Kidney epithelial cell (primary cell): ENCODE data around the gene PIEZO1. TPM values are rescaled to one million over a fixed set of nuclear protein-coding genes. Genes with fewer than 3 reads are reported as not detected.
"Not testable (repeated sequence)": the region's sequence is repeated elsewhere in the genome, so short reads cannot be mapped to it uniquely, and the experiment has no call there.

Source experiments
- DNase-seq: peaks from one replicate; pipeline ENCODE4 v3.0.0-alpha.2; 2010; ENCODE audit warnings: low read depth
- H3K27me3 ChIP-seq: 2 replicates; pipeline ENCODE4 v1.6.0; 2011; ENCODE audit warnings: low read length; ENCODE audit not compliant: control insufficient read depth, insufficient read depth
- H3K36me3 ChIP-seq: 2 replicates; pipeline ENCODE4 v1.5.1; 2011; ENCODE audit warnings: low read length; ENCODE audit not compliant: control insufficient read depth, insufficient read depth
- H3K4me3 ChIP-seq: 2 replicates; pipeline ENCODE4 v1.5.1; 2011; ENCODE audit warnings: low read depth, mild to moderate bottlenecking, control low read depth, low read length
- total RNA-seq: library from RNA; depleted of rRNA; stranded (reverse); fragments of >200 nt; gene quantifications from 2 replicates; pipeline ENCODE4 v1.2.3, GENCODE V29; 2015
- TF ChIP-seq, protein P1 (sequence below): IDR thresholded peaks from 2 replicates; pipeline ENCODE4 v1.5.1; 2011; ENCODE audit warnings: mild to moderate bottlenecking, moderate library complexity, low read length, control low read depth, inconsistent platforms; ENCODE audit not compliant: insufficient read depth, poor library complexity, severe bottlenecking

PIEZO1 gene
- total RNA-seq, 1 donor from 2014 or later = 309 TPM

DNA sequence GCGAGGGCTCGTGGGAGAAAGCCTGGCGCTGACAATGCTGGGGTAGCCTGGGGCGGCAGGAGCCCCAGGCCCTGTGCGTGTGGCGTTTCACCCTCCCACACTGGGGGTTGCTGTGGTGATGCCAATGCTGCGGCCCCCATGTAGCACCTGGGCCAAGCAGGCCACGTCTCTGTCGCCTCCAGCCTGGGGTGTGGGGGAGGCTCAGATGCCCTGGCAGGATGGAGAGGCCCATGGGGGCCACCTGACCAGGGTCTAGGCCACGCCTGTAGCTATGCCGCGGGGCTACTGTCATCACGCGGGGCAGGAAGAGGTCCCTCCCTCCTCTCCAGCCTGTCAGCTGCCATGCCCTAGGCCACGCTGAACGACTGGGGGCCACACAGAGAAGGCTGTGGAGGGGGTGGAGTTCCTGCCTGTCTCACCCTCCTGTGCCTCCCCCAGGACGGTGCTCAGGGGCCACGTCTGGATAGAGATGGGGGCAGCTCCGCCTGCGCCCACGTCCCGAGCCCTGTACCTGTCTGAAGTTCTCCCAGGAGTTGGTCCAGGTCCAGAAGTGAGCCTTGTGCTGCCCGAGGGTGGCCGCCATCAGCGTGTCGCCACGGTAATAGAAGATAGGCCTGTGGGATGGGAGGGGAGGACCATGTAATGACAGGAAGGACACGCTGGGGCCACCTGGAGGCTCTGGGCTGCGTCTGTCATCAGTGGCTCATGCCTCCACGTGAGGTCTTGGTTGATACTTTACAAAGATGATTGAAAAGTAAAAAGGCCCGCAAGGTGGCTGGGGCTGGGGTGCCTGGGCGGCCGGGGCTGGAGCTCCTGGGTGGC lies 39.4 kb upstream of the PIEZO1 start:
- DNase-seq = no peak
- TF ChIP-seq, protein P1, sequence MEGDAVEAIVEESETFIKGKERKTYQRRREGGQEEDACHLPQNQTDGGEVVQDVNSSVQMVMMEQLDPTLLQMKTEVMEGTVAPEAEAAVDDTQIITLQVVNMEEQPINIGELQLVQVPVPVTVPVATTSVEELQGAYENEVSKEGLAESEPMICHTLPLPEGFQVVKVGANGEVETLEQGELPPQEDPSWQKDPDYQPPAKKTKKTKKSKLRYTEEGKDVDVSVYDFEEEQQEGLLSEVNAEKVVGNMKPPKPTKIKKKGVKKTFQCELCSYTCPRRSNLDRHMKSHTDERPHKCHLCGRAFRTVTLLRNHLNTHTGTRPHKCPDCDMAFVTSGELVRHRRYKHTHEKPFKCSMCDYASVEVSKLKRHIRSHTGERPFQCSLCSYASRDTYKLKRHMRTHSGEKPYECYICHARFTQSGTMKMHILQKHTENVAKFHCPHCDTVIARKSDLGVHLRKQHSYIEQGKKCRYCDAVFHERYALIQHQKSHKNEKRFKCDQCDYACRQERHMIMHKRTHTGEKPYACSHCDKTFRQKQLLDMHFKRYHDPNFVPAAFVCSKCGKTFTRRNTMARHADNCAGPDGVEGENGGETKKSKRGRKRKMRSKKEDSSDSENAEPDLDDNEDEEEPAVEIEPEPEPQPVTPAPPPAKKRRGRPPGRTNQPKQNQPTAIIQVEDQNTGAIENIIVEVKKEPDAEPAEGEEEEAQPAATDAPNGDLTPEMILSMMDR = no peak
- Histone ChIP-seq H3K4me3 (no peak overlapping the region), H3K36me3 (no peaks in the 10 kb centered on the region), H3K27me3 (no peaks in the 10 kb centered on the region)

DNA sequence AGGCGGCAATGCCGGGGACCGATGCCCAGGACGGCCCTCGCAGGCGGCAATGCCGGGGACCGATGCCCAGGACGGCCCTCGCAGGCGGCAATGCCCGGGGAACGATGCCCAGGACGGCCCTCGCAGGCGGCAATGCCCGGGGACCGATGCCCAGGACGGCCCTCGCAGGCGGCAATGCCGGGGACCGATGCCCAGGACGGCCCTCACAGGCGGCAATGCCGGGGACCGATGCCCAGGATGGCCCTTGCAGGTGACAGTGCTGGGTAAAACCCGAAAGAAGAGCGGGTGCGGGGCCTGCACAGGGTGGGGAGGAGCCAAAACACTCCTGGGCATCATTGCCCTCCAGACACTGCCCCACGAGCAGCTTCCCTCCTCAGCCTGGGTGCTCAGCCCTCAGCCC lies 38.6 kb upstream of the PIEZO1 start:
- not testable (repeated sequence) for H3K36me3 ChIP-seq

DNA sequence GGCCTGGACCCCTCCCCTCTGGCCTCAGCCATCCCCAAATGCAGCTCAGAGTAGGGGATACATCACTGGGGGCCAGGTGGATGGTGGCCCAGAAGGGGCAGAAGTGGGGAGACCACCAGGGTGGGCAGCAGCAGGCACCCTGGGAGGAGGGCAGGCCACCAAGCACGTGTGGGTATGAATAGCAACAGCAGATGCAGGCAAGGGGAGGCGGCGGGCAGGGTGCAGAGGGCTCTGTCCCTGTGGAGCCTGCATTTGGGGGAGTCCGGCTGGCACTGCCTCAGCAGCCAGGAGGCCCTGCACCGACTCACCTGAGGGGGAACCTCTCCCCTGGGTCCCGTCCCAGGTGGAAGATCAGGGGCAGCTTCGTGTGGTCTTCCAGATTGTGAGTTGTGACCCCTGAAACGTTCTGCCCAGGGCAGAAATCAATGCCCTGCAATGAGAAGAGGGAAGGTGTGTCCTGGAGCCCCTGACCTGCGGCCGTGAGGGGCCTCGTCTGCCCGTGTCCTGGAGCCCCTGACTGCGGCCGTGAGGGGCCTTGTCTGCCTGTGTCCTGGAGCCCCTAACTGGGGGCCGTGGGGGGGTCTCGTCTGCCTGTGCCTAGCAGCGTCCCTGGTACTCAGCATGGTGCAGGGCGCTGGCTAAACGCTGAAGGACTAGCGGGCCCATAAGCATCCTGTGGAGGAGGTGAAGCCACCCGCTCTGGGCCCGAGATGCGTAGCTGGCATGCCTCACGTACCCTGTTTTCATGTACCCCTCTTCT lies 37.4 kb upstream of the PIEZO1 start:
- H3K27me3 ChIP-seq = peaks cover 3% of the 10 kb centered on the region
- TF ChIP-seq, protein P1 = no peak
- H3K36me3 ChIP-seq = no peaks in the 10 kb centered on the region

More for the DNA sequence above, 38.6 kb upstream of the PIEZO1 start:
- H3K4me3 ChIP-seq, H3K27me3 ChIP-seq, DNase-seq: not testable (repeated sequence)

DNA sequence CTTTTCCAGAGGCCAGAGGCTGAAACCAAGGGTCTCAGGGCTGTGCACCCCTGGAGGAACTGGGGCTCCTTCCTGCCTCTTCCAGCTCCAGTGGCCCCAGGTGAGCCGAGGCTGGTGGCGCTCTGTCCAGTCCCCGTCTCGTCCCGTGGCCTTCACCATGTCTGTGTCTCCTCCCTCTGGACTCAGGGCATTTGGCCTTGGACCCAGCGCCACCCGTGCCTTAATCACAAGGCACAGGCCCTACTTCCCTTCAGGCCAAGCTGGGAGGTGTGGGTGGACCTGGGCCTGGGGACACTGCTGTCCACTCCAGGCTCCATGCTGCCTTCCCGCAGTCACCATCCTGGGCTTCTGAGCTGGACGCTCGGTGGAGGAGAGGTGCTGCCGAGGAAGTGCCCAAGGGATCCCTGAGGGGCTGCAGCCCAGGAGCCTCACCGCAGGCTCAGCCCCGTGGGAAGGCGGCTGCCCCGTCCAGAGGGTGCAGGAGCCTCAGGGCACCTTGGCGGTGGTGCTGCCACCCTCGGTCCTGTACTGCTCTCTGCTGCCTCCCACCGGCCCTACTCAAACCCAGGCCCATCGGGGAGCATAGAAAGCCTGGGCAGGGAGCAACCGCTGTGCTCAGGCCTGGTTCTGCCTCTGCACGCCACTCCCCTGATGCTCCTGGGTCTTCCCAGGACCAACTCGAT lies 36.3 kb upstream of the PIEZO1 start:
- no peaks in the 10 kb centered on the region for H3K36me3 ChIP-seq
- TF ChIP-seq, protein P1 = no peak
- no peak overlapping the region for H3K4me3 ChIP-seq
- peaks cover 10% of the 10 kb centered on the region for H3K27me3 ChIP-seq
- no peak for DNase-seq

More for the DNA sequence above, 37.4 kb upstream of the PIEZO1 start:
- no peak for DNase-seq
- H3K4me3 ChIP-seq = no peak overlapping the region

DNA sequence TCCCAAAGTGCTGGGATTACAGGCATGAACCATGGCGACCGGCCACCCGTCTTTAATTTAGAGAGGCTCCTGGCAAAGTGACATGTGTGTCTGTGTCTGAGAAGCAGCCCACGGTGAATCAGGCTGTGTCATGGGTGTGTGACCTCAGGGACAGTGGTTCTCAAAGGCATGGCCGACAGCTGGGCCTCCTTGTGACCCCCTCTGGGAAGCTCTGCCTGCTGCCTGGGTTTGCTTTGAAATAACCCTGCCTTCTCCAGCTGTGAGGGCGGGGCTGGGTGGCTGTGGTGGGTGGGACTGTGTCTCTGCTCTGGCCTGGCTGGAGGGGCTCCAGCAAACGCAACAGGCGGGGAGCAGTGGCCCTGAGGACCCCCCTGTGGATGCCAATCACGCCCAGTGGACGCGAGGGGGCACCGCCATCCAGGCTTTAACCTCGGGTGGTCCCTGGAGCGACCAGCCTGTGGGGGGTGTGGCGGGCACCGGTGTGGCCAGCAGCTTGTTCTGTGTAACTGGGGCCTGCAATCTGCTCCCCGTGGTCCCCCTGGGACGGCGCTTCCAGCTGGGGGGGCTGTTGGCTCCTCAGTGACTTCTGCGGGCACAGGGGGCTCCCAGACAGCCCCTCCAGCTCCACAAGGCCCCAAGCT lies 35.5 kb upstream of the PIEZO1 start:
- Histone ChIP-seq H3K36me3 (no peaks in the 10 kb centered on the region), H3K27me3 (peaks cover 14% of the 10 kb centered on the region), H3K4me3 (no peak overlapping the region)
- TF ChIP-seq, protein P1 = no peak
- DNase-seq = no peak
